ENCODE data around the gene TRAPPC3.

The TRAPPC3 gene

GRCh38 chr1:36118447-36119204 lies 30.7 kb downstream of the TRAPPC3 start:
- H3K4me3 ChIP-seq (replicated peaks in 1 of 2; ENCODE audit: low read depth in 2 of 2, low read length in 2 of 2) = no peak overlapping the region
- no peak for TF ChIP-seq CTCF (IDR thresholded peaks at IDR 0.05; ENCODE audit: low read depth, low read length)
- DNase-seq (ENCODE audit: low read depth in 2 of 2) = no peak

DNA sequence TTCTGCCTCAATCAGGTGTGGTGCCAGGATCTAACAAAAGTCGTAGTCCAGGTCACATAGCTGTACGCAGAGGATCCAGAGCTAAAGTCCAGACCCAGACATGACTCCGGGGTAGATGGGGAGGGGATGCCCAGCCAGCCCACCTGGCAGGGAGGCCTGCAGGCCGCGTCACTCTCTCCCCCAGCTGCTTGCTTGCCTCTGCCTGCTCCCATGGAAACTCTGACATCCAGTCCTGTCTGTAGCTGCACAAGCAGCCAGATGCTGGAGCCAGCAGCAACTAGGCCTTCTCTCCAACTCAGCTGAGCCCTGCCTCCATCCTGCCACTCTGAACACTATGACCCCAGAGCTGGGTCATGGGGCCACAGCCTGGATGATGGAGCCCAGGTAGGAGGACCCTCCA lies 32.4 kb downstream of the TRAPPC3 start:
- TF ChIP-seq CTCF (IDR thresholded peaks at IDR 0.05; ENCODE audit: low read depth, low read length) = no peak
- DNase-seq (ENCODE audit: low read depth in 2 of 2) = no peak
- H3K4me3 ChIP-seq (replicated peaks in 1 of 2; ENCODE audit: low read depth in 2 of 2, low read length in 2 of 2) = no peak overlapping the region

GRCh38 chr1:36115931-36116330 lies 33.4 kb downstream of the TRAPPC3 start:
- peak; percentile 40 to 42 for DNase-seq (ENCODE audit: low read depth in 2 of 2)
- H3K4me3 ChIP-seq (replicated peaks in 1 of 2; ENCODE audit: low read depth in 2 of 2, low read length in 2 of 2) = no peak overlapping the region
- no peak for TF ChIP-seq CTCF (IDR thresholded peaks at IDR 0.05; ENCODE audit: low read depth, low read length)

GRCh38 chr1:36115200-36115669 lies 34.1 kb downstream of the TRAPPC3 start:
- no peak overlapping the region for H3K4me3 ChIP-seq (replicated peaks in 1 of 2; ENCODE audit: low read depth in 2 of 2, low read length in 2 of 2)
- TF ChIP-seq CTCF (IDR thresholded peaks at IDR 0.05; ENCODE audit: low read depth, low read length) = no peak
- peak; percentile 45 to 76 for DNase-seq (ENCODE audit: low read depth in 2 of 2)

GRCh38 chr1:36114371-36114770 lies 34.9 kb downstream of the TRAPPC3 start:
- no peak for TF ChIP-seq CTCF (IDR thresholded peaks at IDR 0.05; ENCODE audit: low read depth, low read length)
- no peak overlapping the region for H3K4me3 ChIP-seq (replicated peaks in 1 of 2; ENCODE audit: low read depth in 2 of 2, low read length in 2 of 2)
- DNase-seq (ENCODE audit: low read depth in 2 of 2) = no peak

- H3K4me3 ChIP-seq (replicated peaks in 1 of 2; ENCODE audit: low read depth in 2 of 2, low read length in 2 of 2) = no peak overlapping the region
- DNase-seq (ENCODE audit: low read depth in 2 of 2) = no peak
- TF ChIP-seq CTCF (IDR thresholded peaks at IDR 0.05; ENCODE audit: low read depth, low read length) = no peak
Observed at GRCh38 chr1:36112823-36113222, 36.5 kb downstream of the TRAPPC3 start.

GRCh38 chr1:36111151-36111550 lies 38.1 kb downstream of the TRAPPC3 start:
- no peak for DNase-seq (ENCODE audit: low read depth in 2 of 2)
- no peak overlapping the region for H3K4me3 ChIP-seq (replicated peaks in 1 of 2; ENCODE audit: low read depth in 2 of 2, low read length in 2 of 2)
- TF ChIP-seq CTCF (IDR thresholded peaks at IDR 0.05; ENCODE audit: low read depth, low read length) = no peak
